Measurements from ENCODE around the gene RBFOX2.
"Not testable (repeated sequence)": the region's sequence is repeated elsewhere in the genome, so short reads cannot be mapped to it uniquely, and the experiment has no call there.

Gene RBFOX2

DNA sequence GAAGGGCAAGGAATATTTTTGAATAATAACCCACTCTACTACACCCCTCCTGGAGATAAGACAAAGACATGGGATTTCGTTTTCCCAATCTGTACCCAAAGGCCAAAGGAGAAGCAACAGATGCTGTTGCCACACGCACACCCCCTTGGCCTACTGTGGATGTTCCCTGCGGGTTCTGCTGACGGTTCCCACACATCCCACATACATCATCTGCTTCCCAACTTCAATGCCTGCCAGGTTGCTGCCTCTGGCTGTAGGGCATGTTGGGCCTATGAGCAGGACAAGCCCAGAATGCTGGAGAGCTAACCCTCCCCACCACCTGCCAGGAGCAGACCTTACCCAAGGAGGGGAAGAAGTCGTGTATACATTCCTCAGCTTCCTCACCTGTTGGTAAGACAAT lies 13.6 kb upstream of the RBFOX2 start:
- DNase-seq (ENCODE audit: low read depth), result no peak

DNA sequence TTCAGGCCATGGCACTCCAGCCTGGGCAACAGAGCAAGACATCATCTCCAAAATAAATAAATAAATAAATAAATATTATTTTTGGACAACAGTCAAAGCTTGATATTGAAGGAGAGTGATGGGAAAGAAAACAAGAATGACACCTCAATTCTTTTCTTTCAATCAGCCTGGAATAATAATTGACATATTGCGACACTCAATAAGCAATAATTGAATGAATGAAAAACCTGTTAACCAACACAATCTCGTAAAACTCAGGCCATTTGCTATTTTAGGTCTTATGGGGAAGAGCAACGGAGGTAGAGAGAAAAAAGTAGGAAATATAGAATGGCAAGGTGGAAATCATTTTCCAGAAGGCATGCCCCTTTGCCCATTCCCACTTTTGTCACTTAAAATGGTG lies 10.5 kb upstream of the RBFOX2 start:
- no peak for DNase-seq (ENCODE audit: low read depth)

DNA sequence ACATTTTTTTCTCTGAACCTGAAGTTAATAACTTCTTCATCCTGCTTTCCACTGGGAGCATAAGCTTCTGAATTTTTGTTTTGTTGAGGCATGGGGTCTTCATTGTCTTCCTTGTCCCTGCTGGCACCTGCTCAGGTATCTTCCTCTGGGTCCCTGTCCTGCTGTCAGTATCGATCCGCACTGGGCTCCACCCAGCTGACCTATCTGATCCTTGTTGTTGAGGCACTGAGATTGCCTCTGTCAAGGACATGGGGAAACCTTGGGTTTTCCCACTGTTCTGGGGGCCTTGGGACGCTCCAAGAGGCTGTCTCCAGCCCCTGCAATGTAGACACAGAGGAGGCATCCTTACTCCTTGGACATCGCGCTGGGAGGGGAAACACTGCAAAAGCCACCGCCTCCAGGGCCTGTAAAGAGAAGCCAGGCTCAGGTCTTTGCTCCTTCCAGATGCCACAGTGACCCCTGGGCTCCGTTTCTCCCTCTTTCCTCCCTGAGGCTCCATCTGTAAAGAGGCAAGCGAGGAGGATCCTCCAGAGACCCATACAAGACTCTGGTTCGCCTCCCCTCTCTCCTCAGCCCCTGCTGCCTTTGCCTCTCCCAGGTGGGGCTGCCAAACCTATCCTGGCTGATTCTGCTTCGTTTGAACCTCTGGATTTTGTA lies 8.6 kb upstream of the RBFOX2 start:
- no peak for DNase-seq (ENCODE audit: low read depth)

DNA sequence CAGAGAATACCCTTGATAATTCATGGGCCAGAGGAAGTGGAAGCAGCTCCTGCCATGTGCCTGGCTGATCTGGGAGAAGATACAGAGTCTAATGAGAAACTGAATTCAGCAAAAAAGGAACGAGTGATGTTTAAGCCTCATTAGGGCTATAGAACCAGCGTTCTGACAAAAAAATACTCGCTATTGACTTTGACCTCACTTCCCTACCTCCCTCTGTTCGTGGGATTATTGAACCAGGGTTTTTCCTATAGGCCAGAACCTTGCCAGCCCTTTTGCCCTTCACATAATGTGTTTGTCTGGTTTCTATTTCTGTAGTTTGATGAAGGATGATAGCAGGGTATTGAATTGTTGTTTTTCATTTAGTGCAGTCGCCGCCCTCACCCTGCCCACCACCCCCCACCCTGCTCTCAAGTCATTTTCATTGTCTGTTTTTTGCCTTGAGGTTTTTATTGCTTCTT lies 7.6 kb upstream of the RBFOX2 start:
- no peak for DNase-seq (ENCODE audit: low read depth)

DNA sequence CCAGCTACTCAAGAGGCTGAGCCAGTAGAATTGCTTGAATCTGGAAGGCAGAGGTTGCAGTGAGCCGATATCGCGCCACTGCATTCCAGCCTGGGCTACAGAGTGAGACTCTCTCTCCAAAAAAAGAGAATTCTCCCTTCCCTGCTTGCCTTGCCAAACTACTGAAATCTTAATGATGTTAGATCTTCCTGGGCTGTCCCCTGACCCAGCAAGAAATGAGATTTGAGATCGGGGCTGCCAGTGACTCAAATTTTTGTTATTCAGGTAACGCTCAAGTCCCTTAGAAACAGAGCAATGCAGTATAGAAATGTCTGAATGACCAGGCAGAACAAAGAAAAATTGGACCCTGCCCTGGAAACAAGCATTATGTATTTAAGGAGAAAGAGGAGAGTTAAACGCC lies 4.0 kb upstream of the RBFOX2 start:
- no peak for DNase-seq (ENCODE audit: low read depth)

DNA sequence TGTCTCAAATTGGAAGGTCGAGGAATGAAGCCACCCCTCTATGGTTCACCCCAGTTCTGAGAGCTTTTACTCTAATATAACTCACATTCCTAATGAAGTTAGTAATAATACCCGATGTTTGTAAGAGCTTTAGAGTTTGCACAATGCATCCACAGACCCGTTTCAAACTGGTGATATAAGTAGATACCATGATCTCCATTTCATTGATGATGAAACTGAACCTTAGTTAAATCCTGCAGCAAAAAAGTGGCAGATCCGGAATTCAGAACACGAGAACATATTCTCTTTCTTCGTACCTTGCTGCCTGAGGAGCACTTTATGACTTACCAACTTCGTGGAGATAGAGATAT lies 757 bp upstream of the RBFOX2 start:
- no peak for DNase-seq (ENCODE audit: low read depth)

DNA sequence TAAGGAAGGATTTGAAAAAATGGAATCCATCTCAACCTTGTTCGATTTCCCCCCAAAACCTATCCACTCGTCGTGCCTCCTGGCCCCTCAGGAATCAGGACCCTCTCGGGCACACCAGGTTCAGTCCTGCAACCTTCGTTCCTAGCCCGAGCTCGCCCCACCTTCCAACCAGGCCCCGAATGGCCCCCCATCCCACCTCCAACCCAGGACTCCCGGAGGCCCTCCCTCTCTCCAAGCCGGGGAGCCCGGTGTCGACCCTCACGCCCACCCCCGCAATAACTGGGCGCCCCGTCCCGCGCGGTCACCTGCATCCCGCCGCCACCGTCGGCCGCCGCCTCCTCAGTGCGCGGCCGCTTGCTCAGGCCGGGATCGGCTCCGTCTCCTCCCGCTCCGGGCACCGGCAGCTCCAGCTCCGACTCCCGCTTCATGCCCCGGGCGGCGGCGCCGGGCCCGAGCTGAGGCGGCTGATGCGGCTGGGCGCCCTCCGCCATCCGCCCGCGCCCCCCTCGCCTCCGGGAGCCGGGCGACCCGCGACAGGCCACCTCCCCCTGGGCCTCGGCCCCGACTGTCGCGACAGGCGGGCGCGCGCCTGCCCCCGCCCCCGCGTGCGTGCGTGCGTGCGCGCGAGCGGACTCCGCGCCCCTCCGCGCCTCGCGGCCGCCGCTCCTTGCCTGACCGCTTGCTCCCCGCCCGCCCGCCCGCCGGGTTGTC lies 534 bp downstream of the RBFOX2 start:
- no peak for DNase-seq (ENCODE audit: low read depth)

DNA sequence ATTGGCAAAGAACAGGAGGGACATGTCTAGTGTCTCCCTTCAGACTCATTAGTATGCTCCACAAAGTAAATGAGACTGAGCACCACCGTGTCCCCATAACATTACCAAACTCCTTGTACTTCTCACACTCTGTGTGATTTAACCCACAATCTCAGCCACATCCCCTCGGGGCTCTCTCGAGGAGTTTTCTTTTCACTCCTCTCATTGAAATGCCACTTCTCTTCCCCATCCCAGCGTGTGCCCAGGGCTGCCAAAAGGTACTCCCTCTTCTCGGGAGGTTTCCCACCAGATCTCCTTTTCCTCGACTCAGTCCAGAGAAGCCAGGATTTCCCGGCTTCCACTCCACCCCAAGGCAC lies 1.1 kb downstream of the RBFOX2 start:
- no peak for DNase-seq (ENCODE audit: low read depth)

DNA sequence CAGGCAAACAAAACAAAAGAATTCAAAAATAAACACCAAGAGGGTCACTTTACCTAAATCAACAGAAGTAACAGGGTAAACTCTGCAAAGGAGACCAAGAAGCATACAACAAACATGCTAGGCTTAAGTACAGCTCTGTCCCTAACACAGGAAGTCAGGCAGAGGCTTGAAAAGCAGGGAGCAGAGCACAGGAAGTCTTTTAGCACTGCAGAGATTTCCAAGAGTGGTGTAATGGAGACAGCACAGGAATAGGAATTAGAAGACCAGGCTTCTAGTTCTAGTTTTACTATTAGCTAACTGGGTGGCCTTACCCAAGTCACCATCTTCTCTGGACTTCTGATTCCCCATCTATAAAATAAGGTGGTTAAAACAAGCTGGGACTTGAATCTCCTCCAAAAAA lies 1.9 kb downstream of the RBFOX2 start:
- no peak for DNase-seq (ENCODE audit: low read depth)

DNA sequence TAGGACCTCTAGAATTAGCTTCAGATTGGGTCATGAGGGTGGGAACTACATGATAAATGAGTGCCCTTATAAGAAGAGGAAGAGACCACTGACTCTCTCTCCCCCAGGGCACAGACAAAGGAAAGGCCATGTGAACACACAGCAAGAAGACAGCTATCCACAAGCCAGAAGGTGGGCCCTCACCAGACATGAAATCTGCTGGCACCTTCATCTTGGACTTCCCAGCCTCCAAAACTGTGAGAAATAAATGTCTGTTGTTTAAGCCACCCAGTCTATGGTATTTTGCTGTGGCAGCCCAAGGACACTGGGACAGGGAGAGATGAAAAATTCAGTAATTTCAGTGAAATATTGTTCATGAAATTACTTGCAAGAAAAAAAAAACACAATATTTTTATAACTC lies 5.9 kb downstream of the RBFOX2 start:
- no peak for DNase-seq (ENCODE audit: low read depth)

DNA sequence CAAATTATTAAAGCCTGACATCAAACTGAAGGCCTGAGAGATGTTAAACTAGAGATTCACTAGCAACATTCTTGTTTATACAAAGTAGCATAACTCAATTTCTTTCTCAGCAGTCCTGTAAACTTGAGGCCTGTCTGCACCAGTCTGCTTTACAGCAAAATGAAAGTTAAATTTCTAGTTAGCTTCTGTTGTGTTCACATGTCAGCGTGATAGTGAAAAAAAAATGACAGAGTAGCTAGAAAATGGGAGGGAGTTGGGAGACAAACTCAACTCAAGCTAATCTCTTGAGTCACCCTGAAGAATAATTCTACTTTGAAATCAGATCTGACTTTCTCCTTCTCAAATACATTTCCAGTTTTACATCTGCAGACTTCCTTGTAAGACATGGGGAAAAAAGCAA lies 6.5 kb downstream of the RBFOX2 start:
- no peak for DNase-seq (ENCODE audit: low read depth)

DNA sequence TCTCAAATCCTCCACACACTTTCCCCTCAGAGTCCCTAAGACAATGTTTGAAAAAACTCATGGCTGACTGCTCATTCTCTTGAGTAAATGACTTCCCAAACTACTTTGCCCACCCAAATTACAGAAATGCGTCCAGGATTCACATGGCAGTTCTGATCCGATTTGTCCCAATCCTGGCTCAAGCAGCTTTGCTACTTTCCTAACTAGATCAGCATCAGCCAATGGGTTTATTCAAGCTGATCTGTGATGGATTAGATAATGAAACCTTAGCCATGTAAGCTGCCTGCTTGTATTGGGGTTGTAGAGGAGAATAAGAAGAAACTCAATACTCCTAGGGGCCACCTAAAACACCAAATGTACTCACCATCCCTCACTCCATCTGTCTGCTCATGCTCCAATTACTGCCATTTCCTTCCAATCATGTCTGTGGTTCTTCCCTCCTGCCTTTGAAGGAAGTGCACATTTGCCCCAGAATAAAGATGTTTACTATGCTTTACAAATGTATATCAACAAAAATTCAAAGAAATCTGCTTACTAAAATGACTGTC lies 6.9 kb downstream of the RBFOX2 start:
- no peak for DNase-seq (ENCODE audit: low read depth)

DNA sequence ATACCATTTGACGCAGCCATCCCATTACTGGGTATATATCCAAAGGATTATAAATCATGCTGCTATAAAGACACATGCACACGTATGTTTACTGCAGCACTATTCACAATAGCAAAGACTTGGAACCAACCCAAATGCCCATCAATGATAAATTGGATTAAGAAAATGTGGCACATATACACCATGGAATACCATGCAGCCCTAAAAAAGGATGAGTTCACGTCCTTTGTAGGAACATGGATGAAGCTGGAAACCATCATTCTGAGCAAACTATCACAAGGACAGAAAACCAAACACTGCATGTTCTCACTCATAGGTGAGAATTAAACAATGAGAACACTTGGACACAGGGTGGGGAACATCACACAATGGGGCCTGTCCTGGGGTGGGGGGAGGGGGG lies 7.8 kb downstream of the RBFOX2 start:
- not testable (repeated sequence) for DNase-seq (ENCODE audit: low read depth)

DNA sequence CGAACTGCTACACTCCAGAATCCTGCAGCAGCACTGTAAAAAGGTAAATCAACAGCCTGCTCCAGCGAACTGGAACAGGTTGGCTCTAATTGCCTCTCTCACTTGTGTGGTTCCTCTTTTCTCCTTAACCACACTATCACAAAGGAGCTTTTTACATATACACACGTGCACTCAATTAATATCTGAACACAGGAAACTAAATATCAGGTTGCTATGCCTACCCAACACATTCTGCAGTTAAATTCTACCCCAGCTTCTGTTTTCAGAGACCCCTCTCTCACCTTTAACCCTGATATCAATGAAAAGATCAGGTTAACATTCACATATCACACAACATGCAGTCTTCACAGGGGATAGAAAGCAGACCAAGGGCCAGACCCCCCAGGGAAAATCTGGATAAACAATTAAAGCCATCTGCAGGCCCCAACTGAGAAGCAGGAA lies 11.0 kb downstream of the RBFOX2 start:
- DNase-seq (ENCODE audit: low read depth), result no peak

DNA sequence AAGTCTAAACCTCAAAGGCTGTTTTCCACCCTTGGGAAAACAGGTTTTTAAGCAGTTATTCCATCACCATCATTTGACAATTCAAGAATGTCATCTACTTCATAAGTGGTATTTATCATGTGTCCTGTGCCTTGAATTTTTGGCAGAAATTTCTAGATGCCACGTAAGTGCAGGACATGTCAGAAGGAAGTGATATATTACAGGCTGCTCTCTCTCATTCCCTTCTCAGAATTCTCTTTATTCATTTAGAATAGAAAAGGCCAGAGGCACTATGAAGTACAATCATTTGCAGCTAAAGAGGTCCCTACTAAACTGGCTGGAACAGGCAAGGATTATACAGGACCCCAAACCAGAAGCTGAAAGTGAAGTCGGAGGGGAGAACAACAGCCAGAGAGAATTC lies 11.9 kb downstream of the RBFOX2 start:
- DNase-seq (ENCODE audit: low read depth), result no peak

DNA sequence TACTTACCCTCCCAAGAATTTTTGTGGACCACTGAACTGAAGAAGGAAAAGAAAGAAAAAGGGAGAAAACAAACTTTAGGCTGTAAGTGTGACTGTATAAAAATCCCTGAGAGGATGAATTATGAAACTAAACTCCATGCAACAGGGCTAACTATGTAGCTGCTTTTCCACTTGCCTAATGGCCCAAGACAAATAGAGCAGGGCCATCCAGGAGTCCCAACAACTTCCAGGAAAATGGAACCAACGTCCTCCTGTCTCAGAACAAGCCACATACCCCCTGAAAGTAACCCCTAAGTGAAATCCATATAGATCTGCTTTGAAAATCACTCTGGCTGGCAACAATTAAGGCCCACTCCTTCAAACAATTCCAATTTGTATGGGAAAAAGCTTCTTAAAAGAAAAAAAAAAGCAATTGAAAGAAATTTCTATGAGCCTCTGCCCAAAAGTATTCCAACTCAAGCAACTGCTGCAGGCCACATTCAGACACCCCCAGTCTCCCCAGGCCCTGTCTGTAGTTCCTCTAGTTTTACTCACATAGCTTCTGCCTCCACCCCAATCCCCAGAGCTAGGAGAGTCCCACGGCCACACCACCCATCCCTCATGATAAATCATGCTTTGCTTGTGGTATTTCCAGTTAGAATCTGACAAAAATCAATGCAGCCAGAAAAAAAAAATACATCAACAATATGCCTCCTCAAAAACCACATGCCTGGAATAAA lies 12.7 kb downstream of the RBFOX2 start:
- DNase-seq (ENCODE audit: low read depth), result no peak

DNA sequence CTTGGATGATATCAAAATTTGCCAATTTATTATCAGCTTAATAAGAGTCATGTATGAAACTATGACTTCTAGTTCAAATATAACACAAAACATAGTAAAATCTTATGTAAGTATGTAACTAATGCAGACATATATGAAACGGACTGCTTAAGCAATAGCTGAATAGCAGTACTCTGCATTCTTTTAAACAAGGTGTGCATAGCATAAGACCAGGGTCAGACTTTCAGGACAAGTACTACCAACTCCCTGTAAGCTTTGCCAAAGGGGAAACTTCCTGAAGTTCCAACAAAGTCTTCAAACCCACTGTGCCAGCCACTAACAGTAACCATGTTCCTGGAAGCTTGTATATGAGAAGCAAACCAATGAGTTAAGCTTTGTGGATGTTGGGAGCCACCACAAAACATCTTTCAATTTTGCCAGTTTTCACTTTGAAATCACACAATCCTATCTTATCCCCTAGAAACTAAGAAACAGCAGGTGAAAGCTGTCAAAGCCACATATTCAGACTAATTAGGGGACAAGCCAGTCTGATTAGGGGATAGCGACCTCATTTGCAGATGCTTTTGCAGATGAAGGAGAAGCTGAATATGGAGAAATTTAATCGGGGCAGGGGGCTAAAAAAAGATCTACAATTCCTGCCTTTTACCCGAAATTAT lies 13.3 kb downstream of the RBFOX2 start:
- DNase-seq (ENCODE audit: low read depth), result no peak

DNA sequence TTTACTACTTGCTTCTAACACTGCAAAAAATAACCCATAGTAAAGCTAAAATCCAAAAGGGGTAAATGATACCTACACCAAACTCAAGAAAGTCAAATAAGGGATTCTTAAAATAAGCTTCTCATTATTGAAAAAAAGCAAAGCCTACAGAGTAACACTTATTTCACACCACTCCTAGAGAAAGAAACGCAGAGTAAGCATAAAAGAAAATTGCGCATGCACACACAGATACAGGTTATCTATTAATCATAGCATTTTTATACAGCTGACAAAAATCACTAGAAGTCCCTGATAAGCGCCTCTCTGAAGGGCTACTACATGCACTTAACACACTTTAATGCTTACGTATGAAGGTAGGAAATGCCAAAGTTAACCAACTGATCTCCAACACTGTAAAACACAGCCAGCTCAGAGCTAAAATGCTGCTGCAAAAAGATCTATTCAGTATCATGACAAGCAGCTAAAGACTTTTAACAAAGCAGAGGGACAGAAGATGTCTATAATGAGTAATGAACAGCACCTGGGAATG lies 14.0 kb downstream of the RBFOX2 start:
- DNase-seq (ENCODE audit: low read depth), result no peak

DNA sequence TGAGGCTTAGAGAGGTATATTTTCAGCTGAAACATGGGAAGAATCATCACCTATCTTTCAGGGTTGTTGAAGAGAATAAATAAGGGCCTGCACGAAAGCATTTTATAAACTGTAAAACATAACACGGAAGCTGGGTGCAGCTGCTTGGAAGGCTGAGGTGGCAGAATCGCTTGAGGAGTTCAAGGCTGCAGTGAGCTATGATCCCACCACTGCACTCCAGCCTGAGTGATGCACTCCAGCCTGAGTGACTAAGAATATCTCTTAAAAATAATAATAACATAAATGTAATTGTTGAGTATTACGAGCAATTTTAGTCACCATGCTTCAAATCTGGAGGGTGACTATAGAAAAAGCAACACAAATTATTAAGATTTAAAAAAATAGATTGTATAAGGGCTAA lies 16.3 kb downstream of the RBFOX2 start:
- no peak for DNase-seq (ENCODE audit: low read depth)

DNA sequence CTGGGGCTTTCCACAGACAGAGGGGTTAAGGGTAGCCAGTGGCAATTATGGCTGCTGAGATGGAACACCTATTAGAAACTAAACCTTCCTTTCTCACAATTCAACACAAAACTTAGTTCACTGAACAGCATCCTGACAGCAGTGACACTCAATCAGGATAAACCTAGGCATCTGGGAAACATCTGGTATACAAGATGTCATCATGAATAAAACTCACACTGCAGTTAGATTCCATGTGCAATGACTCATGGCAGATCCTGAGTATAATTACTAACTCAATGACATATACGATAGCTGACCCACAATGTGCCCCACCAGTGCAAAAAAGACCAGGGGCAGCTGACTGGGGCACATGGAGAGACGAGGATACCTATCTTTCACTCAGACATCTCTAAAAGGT lies 17.7 kb downstream of the RBFOX2 start:
- no peak for DNase-seq (ENCODE audit: low read depth)

DNA sequence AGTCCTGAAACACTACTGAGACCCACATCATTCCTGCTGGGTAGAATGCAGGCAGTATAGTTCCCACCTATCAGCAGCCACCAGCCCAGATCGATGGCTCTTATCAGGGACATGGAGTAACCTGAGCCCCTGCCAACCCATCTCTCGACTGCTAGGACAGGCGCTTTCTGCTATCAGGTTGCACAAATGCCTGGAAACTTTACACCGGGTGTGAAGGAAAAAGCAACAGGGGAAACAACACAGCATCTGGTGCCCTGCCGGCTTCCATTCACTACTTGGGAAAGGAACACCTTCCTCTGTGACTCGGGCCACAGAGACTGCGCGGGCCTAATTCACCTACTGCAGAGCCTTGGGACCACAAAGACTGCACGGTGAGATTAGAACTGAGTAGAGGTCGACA lies 18.5 kb downstream of the RBFOX2 start:
- DNase-seq (ENCODE audit: low read depth), result no peak

DNA sequence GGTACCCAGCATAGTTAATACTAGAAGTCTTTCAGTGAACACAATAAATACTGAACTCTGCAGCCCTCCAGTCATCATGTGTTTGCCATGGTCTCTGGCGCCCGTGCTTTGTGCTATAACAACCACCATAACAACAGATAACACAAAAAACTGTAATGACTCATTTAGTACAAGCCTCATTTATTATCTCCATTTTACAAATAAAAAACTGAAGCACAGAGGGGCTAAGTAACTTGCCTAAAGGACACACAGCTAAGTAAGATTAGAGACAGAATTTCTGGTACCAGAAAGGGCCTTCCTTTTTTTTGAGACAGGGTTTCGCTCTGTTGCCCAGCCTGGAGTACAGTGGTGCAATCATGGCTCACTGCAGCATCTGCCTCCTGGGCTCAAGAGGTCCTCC lies 19.5 kb downstream of the RBFOX2 start:
- DNase-seq (ENCODE audit: low read depth), result no peak
